DOHH2 (cell line): ENCODE results near the gene RPTOR.

Experiments used
- H3F3A ChIP-seq: fragments of 200-600 bp; sonication (generic), shearing (Covaris generic); 2 replicates; pipeline ENCODE4 v1.6.0; 2016; ENCODE audit warnings: antibody characterized with exemption, mild to moderate bottlenecking; ENCODE audit not compliant: control insufficient read depth, insufficient read depth
- H3K27ac ChIP-seq: fragments of 200-600 bp; sonication (generic); 2 replicates; pipeline ENCODE4 v1.5.1; 2014; ENCODE audit warnings: low read depth, mild to moderate bottlenecking, low read length, moderate library complexity
- H3K27me3 ChIP-seq: fragments of 200-600 bp; sonication (generic); 2 replicates; pipeline ENCODE4 v1.6.1; 2014; ENCODE audit warnings: mild to moderate bottlenecking, low read length, mixed read lengths; ENCODE audit not compliant: control insufficient read depth
- H3K36me3 ChIP-seq: fragments of 200-600 bp; sonication (generic); 2 replicates; pipeline ENCODE4 v1.6.1; 2014; ENCODE audit warnings: mild to moderate bottlenecking, low read length, moderate library complexity, mixed read lengths; ENCODE audit not compliant: control insufficient read depth
- H3K4me1 ChIP-seq: fragments of 200-600 bp; sonication (generic); 2 replicates; pipeline ENCODE4 v1.6.1; 2014; ENCODE audit warnings: mild to moderate bottlenecking, low read length, mixed read lengths; ENCODE audit not compliant: control insufficient read depth
- H3K4me2 ChIP-seq: fragments of 200-600 bp; sonication (generic); 2 replicates; pipeline ENCODE4 v1.6.0; 2014; ENCODE audit warnings: mild to moderate bottlenecking, low read length, moderate library complexity
- H3K4me3 ChIP-seq: fragments of 200-600 bp; sonication (generic); 2 replicates; pipeline ENCODE4 v1.5.1; 2014; ENCODE audit warnings: mild to moderate bottlenecking, low read length, mixed read lengths
- H3K79me2 ChIP-seq: fragments of 200-600 bp; sonication (generic); 2 replicates; pipeline ENCODE4 v1.6.1; 2014; ENCODE audit warnings: mild to moderate bottlenecking, low read length, mixed read lengths; ENCODE audit not compliant: control insufficient read depth
- H3K9me2 ChIP-seq: fragments of 200-600 bp; sonication (generic); replicated peaks from 2 replicates; pipeline ENCODE4 v1.6.1; 2014; ENCODE audit warnings: mild to moderate bottlenecking, low read length, mixed read lengths; ENCODE audit not compliant: control insufficient read depth
- H3K9me3 ChIP-seq: fragments of 200-600 bp; sonication (generic); 2 replicates; pipeline ENCODE4 v1.6.1; 2014; ENCODE audit warnings: antibody characterized with exemption, low read length, mixed read lengths; ENCODE audit not compliant: control insufficient read depth, insufficient read depth
- H4K20me1 ChIP-seq: fragments of 200-600 bp; sonication (generic); 2 replicates; pipeline ENCODE4 v1.6.0; 2014; ENCODE audit warnings: low read depth, mild to moderate bottlenecking, antibody characterized with exemption, low read length, moderate library complexity; ENCODE audit not compliant: control insufficient read depth, insufficient read depth
- EZH2phosphoT487 ChIP-seq: fragments of 200-600 bp; sonication (generic); IDR thresholded peaks from 2 replicates; pipeline ENCODE4 v1.6.1; 2017; ENCODE audit warnings: borderline replicate concordance, mild to moderate bottlenecking, antibody characterized with exemption, low read length, moderate library complexity, mixed read lengths
- TF ChIP-seq, protein P1 (sequence below): fragments of 200-600 bp; sonication (generic); IDR thresholded peaks from one replicate; pipeline ENCODE4 v1.5.1; 2014; ENCODE audit warnings: antibody characterized with exemption, mild to moderate bottlenecking, low read depth, low read length; ENCODE audit not compliant: poor library complexity, severe bottlenecking

The RPTOR gene

DNA sequence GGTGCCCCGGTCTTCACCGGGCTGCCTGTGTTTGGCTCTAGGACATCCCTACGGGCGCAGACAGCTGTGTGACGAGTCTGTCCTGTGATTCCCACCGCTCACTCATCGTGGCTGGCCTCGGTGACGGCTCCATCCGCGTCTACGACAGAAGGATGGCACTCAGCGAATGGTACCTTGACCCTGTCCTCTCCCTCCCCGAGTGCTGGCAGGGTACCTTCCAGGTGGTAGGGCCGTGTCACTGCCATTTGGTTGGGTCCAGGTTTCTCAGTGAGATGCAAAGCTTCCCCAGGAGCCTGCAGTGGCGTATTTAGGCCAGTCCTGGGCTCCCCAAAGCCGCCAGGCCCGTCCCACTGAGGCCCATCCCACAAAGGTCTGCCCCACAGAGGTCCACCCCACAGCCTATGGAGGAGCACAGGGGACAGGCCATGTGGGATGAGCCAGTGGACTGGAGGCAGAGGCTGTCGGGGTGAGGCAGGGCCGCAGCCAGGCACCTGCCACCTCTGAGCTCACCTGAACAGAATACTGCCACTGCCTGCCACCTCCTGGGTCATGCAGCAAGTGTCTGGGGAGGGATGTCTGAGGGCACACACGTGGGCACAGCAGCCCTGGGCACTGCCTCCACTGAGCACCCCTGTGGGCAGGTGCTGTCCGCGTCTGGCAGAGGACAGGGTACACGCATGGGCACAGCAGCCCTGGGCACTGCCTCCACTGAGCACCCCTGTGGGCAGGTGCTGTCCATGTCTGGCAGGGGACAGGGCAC is 415.6 kb downstream of the RPTOR start:
- no peak overlapping the region for H3K27ac ChIP-seq

DNA sequence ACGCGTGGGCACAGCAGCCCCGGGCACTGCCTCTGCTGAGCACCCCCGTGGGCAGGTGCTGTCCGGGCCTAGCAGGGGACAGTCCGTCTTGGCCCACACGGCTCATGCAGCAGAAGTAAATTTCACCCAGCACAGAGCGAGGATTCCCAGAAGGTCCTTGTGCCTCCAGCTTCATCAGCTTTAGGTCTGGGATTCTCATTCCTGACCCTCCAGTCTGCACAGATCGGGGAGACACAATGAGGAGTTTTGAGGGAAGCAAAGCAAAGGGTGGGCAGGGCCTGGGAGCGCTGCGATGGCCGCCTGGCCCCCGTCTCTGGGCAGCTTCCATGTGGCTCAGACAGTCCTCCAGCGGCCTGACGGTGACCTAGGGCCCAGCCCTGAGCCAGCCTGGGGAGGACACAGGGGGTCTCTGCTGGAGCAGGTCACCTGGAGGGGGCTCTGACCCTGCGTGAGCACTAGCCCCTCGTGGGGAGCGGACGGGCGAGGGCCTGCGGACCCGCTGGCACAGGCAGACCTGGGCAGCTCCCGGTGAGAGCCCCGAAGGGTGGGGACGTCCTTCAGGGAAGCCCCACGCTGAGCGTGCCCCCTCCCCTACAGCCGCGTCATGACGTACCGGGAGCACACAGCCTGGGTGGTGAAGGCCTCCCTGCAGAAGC is 416.3 kb downstream of the RPTOR start:
- Histone ChIP-seq H3F3A (no peaks in the 10 kb centered on the region), H3K4me2 (no peak overlapping the region), H3K27ac (no peak overlapping the region), H3K4me3 (no peak overlapping the region), H4K20me1 (no peaks in the 10 kb centered on the region), H3K79me2 (no peaks in the 10 kb centered on the region), H3K36me3 (no peaks in the 10 kb centered on the region), H3K4me1 (no peaks in the 10 kb centered on the region), H3K9me3 (no peaks in the 10 kb centered on the region), H3K9me2 (no peaks in the 10 kb centered on the region), H3K27me3 (no peaks in the 10 kb centered on the region)
- TF ChIP-seq EZH2phosphoT487, result no peak
- TF ChIP-seq, protein P1, sequence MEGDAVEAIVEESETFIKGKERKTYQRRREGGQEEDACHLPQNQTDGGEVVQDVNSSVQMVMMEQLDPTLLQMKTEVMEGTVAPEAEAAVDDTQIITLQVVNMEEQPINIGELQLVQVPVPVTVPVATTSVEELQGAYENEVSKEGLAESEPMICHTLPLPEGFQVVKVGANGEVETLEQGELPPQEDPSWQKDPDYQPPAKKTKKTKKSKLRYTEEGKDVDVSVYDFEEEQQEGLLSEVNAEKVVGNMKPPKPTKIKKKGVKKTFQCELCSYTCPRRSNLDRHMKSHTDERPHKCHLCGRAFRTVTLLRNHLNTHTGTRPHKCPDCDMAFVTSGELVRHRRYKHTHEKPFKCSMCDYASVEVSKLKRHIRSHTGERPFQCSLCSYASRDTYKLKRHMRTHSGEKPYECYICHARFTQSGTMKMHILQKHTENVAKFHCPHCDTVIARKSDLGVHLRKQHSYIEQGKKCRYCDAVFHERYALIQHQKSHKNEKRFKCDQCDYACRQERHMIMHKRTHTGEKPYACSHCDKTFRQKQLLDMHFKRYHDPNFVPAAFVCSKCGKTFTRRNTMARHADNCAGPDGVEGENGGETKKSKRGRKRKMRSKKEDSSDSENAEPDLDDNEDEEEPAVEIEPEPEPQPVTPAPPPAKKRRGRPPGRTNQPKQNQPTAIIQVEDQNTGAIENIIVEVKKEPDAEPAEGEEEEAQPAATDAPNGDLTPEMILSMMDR, result no peak

More for the DNA sequence above, 415.6 kb downstream of the RPTOR start:
- TF ChIP-seq, protein P1, result no peak
- TF ChIP-seq EZH2phosphoT487, result no peak
- no peaks in the 10 kb centered on the region for H3K27me3 ChIP-seq
- H3K79me2 ChIP-seq, result no peaks in the 10 kb centered on the region
- no peaks in the 10 kb centered on the region for H4K20me1 ChIP-seq
- no peak overlapping the region for H3K4me2 ChIP-seq
- no peak overlapping the region for H3K4me3 ChIP-seq
- no peaks in the 10 kb centered on the region for H3K9me3 ChIP-seq
- no peaks in the 10 kb centered on the region for H3K4me1 ChIP-seq
- H3F3A ChIP-seq, result no peaks in the 10 kb centered on the region
- H3K36me3 ChIP-seq, result no peaks in the 10 kb centered on the region
- no peaks in the 10 kb centered on the region for H3K9me2 ChIP-seq

DNA sequence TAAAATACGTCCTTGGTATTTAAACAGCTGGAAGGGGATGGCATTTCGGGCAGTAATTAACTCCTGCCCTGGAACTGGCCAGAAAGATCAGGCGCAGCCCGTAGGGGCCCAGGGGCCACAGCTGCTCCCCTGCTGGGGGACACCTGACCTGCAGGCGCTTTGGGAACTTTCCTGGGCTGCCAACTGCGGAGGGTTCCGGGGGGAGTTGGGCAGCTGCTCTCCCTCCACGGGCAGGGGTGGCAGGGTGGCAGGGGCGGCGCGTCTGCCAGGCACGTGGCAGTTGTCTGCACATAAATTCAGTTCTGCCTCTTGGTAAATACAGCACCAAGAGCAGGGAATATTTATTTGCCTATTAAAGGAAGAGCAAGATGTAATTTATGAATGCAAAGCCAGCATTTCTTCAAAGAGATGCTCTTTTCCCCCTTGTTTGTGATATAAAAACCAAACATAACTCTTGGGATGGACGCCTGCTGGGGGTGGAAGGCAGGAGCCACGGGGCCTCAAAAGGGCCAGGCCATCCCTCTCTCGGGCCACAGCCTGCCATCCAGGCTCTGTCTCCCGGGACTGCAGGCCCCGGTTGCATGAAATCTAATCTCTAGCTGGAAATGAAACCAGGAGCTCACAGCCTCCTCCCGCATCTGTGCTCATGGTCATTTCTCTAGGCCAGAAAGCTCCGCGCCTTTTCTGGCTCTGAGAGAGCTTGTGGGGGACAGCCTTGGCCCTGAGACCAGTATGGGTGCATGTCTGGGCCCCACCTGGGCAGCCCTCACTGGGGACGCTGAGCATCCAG is 417.1 kb downstream of the RPTOR start:
- H3K9me2 ChIP-seq, result no peaks in the 10 kb centered on the region
- TF ChIP-seq EZH2phosphoT487, result no peak
- TF ChIP-seq, protein P1, result no peak
- H3K36me3 ChIP-seq, result no peaks in the 10 kb centered on the region
- H3F3A ChIP-seq, result no peaks in the 10 kb centered on the region
- no peaks in the 10 kb centered on the region for H3K79me2 ChIP-seq
- H3K4me1 ChIP-seq, result no peaks in the 10 kb centered on the region
- no peak overlapping the region for H3K4me2 ChIP-seq
- H4K20me1 ChIP-seq, result no peaks in the 10 kb centered on the region
- no peak overlapping the region for H3K27ac ChIP-seq
- no peak overlapping the region for H3K4me3 ChIP-seq
- H3K27me3 ChIP-seq, result no peaks in the 10 kb centered on the region
- no peaks in the 10 kb centered on the region for H3K9me3 ChIP-seq
